HG02610 (cell line): ENCODE measurements around the gene RASAL2.
"Not testable (repeated sequence)": the region's sequence is repeated elsewhere in the genome, so short reads cannot be mapped to it uniquely, and the experiment has no call there.

ENCODE experiments used
- ATAC-seq: cut with Tn5 transposase; IDR thresholded peaks from one replicate; pipeline ENCODE4 v1.9.1; 2021; ENCODE audit warnings: mild to moderate bottlenecking, moderate library complexity; ENCODE audit not compliant: unreplicated experiment

RASAL2 gene

DNA sequence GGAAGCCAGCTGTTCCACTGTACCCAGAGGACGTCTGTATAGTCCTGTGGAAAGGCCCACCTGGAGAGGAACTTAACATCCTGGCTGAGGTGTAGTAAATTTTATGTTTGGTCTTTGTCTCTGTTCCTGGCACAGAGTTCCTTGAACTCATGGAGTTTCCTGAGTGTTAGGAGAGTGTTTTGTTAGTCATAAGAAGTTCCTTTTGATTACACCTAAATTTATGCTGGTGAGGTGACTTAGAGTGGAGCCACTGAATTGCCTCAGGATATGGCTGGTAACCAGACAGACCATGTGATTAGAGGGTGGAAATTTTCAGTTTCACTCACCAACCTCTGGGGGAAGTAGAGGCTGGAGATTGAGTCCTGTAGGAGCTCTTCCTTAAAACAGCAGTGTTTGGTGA, 57.9 kb downstream of the RASAL2 start:
- ATAC-seq = no peak

DNA sequence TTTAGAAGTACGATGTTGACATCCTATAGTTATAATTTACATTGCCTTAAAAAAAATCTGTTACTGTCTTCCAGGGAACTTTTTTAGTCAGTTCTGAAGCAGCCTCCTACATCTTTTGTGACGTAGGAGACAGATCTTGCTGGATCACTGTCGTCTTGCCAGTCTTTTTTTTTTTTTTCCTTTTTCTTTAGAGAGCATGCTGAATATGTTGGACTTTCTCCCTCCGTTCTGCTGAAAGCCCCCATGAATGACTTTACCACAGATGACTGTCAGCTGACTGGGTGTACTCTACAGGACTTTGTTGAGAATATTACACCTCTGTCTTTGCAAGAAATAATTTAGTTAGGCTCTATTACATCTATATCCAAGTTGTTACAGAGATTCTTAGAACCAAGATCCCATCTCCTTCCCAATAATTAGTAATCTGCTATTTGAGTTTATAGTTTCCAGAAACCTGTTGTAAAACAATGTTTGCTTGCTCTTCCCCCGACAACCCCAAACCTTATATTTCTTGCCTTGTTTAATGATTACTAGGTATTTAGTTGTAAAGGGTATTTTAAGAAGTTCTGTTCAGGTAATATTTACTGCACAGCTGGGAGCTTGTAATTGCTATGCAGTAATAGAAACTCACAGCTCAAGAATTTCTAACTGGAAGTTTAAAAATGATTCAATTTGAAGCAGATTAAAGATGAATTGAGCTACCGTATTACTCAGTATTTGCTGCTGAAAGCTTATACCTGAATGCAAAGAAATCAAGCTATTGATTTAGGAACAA, 61.8 kb downstream of the RASAL2 start:
- ATAC-seq = no peak

DNA sequence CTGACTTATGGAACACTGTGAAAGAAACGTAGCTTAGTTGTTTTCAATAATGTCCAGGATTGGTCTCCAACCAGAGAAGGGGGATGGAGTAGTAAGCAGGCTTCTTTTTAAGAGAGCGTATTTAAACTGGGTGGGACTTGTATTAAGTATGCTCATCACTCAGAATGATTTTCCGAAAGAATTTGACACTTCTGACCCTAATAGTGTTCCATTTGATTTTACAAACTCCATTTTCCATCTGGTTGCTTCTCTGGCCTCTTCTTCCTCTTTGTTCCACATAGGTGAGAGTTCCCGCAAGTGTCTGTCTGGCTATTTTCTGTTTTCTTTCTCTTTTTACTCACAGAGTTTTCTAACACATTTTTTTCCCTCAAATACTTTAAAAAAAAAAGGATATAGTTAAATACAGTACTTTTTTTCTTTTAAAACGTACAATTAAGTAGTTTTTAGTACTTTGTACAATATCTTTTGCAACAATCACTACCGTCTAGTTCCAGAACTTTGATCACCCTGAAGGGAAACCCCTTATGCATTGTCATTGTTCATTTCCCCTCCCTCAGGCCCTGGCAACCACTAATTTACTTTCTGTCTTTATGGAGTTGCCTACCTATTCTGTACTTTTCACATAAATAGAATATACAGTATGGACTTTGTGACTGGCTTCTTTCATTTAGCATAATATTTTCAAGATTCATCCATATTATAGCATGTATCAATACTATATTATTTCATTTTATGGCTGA, 67.0 kb downstream of the RASAL2 start:
- ATAC-seq = no peak

DNA sequence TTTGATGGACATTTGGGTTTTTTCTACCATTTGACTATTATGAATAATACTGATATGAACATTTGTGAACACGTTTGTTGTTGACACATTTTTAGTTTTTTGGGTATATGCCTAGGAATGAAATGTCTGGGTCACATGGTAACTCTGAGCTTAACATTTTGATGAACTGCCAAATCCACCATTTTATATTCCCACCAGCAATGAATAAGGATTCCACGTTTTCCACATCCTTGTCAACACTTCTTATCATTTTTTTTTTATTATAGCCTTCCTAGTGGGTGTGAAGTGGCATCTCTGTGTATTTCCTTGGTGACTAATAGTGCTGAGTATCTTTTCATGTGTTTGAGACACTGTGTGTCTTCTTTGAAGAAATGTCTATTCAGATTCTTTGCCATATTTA, 67.6 kb downstream of the RASAL2 start:
- no peak for ATAC-seq

DNA sequence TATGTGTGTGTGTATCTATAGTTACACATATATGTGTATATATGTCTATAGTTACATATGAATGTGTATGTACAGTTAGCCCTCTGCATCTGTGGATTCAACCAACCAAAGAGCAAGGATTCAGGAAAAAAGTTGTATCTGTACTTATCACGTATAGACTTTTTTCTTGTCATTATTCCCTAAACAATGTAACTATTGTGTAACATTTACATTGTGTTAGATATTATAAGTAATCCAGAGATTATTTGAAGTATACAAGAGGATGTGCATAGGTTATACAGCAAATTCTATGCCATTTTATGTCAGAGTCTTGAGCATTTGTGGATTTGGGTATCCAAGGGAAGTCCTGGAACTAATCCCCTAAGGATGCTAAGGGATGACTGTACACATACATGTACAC, 71.3 kb downstream of the RASAL2 start:
- ATAC-seq = no peak

DNA sequence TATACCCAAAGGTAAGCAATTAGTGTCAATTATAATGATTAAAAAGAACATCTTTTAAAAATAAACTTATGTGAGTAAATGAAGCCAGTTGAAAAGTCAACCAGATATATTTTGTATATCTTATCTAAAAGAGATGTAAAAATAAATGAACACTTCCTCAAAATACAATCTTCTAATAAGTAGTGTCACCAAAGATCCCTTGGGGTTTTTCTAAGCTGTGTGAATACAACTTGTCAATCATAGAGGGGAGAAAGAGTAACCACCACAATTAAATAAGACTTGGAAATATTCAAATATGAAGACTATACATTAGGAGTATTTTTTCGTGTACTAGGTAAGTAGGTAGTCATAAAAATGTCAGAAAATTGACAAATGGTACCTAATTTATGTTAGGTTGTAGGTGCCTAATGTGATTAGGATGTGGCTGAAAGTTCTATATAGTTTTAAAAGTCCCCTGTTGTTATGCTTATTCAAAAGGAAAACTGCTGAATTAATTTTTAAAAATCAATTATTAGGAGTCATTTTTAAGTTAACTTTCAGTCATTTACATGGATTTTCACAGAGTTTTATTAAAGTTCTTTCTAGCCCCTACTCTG, 72.6 kb downstream of the RASAL2 start:
- ATAC-seq = no peak

DNA sequence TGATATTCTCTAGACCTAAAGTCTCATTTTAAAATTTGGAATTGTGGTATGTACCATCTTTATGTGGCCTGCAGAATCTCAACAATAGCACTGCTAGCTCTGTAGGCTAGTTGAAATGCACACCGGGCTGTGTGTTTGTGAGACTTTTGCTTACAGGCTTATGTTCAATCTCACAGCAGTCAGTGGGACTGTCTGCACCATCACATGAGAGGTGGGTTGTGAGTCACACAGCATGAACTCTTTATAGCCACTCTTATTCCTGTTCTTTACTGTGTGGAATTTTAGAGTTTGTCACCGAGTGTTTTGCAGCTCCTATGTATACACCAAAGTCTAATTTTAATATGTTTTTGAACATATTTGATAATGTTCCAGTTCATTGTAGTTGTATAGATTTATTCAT, 74.6 kb downstream of the RASAL2 start:
- no peak for ATAC-seq

DNA sequence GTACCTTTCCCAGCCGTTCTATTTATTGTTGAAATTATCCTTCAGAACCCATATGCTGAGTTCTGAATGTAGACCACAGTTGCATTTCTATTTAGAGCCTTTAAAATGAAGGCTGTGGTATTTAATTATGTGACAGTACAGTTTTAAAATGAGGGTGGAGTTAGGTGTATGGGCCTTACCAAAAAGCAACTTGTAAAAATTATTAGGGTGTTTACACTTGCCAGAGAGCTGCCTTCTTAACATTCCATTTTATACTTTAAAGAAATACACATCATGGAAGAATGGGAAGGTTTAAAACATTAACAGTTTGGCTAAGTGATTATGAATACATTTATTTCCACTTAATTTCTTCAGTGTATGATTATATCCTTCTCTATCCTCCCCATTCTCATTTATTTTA, 75.7 kb downstream of the RASAL2 start:
- no peak for ATAC-seq

DNA sequence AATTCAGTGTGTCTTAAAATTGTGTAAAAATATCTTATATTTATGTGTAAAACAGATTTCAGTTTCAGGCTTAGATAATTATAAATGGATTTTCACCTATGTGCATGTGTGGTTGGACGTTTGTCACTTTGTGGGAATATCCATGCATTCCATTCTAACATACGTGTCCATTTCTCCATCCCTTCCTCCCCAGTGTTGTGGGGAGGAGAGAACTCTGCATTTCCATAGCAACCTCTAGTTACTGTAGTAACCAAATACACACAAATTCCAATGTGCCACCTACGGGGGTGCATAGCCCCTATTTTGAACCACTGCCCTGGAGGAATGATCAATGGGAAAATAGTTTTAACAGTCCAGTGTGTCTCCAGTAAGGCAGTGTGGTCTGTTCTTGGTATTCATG, 79.0 kb downstream of the RASAL2 start:
- ATAC-seq = no peak

DNA sequence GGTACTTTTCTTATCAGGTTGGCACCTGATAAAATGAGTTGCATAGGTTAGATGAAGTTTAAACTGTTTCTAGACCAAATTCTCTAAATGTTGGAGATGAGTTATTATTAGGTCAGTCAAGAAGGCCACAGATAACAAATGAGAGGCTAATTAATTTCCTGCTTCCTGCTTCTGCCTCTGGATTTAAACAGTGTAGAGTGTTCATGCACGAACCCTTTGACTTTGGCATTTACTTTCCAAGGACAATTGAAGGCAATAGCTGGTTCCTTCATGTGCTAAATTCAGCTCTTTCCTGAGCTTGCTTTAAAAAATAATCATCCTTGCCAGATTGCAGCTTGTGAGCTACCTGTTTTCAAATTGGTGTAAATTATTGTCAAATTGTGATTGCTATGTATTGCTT, 80.6 kb downstream of the RASAL2 start:
- ATAC-seq = no peak

DNA sequence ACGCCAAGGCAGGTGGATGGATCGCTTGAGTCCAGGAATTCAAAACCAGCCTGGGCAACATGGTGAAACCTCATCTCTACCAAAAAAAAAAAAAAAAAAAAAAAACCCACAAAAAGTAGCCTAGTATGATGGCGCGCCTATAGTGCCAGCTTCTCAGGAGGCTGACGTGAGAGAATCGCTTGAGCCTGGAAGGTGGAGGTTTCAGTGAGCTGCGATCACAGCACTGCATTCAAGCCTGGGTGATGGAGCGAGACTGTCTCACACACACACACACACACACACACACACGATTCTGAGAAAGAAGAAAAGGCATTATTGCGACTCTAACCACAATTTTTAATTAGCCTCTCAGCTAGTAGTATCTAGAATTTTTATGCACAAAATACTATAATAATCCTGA, 86.5 kb downstream of the RASAL2 start:
- no peak for ATAC-seq

DNA sequence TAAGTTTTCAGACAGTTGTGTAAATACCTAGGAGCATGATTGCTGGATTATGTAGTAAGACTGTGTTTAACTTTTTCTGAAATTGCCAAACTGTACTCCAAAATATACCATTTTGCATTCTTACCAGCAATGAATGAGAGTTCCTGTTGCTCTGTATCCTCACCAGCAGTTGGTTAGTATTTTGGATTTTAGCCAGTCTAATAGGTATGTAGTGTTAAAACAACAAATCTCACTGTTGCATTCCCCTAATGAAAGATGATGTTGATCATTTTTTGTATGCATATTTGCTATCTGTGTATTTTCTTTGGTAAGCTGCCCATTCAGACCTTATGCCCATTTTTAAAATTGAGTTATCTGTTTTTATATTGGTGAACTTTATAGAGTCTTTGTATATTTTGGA, 89.9 kb downstream of the RASAL2 start:
- no peak for ATAC-seq

DNA sequence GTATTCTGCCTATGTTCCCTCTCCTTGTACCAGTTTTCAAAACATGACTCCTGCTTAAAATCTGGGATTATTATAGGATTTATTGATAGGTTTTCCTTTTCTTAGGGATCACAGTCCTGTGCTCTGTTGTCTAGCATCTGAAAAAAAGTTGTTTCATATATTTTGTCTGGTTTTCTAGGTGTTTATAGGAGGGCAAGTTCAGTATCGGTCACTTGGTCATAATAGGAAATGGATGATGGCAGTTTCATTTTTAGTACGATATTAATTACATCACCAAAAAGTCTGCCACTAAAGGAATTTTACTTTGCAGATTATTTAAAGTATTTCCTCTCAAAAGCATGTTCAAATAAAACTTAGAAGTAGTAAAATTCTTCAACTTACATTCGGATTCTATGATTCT, 94.4 kb downstream of the RASAL2 start:
- ATAC-seq = no peak

DNA sequence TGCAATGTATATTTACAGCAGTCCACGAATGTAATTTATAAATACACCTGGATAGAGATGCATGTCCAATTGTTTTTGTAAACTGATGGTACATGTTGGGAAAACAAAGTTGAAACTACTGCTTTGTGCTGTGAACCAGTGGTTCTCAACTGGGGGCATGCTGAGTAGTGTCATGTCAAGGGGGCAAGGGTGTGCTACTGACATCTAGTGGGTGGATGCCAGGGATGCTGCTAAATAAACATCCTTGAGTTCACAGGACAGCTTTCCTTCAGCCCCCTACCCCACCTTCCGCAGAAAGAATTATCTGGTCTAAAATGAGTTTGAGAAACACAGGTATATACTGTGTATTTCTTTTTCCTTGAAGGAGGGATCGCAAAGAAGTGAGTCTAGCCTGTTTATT, 95.9 kb downstream of the RASAL2 start:
- ATAC-seq = no peak

DNA sequence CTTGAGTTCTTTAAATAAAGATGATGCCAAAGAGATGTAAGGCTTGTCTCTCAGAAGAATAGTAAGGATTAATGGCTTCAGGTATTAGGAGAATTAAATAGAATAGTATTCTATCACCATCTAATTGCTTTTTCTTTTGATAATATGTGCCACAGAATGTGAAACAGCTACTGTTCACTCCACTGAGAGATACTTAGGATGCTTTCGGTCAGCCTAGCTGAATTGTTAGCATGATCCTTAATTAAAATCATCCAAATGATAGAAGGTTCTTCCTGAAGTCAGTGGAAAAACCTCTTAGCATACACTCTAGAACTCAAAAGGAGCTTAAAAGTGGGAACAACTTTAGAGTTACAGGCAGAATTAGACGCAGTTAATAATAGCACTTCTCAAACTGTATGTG, 97.0 kb downstream of the RASAL2 start:
- no peak for ATAC-seq

DNA sequence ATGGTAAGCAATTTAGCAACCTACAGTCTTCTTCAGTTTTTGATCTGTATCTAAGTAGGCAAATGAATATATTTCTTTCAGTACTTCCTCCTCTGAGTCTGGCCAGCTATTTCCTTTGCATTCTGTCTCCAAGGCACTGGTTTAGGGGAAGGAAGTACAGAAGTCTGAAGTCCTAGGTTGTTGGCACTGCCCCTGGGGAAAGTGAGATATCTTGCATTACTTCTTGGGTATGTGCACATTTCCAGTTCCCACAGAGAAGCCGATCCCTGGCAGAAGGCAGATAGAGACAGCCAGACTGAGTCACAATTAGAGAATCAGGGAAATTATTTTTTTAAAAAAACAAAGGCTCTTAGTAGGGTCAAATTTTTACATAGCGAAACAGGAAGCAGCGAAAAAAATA, 98.8 kb downstream of the RASAL2 start:
- ATAC-seq = no peak

DNA sequence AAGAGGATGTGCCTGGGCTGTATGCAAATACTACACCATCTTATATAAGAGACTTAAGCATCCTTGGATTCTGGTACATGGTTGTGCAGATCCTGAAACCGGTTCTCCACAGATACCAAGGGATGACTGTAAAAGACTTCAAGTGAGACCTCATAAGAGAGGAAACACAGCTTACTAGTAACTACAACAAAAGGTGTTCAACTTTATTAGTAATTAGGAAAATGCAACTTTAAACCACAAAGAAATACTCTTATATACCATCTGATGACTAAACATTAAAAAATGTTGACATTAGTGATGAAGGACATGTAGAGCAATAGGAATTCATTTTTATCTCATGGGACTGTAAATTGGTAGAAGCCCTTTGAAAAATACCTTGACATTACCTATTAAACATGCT, 102.7 kb downstream of the RASAL2 start:
- no peak for ATAC-seq

DNA sequence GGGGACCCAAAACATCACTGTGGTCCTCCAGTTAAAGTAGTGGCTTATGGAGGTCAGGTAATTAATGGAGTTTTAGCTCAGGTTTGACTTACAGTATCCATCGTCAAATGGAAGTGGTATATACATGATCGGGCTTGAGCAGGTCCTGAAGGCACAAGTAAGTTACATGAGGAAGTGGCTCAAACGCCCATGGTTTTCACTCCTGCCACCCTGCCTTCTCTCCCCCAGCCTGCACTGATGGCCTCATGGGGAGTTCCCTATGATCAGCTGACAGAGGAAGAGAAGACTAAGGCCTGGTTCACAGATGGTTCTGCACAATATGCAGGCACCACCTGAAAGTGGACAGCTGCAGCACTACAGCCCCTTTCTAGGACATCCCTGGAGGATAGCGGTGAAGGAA, 108.2 kb downstream of the RASAL2 start:
- not testable (repeated sequence) for ATAC-seq

DNA sequence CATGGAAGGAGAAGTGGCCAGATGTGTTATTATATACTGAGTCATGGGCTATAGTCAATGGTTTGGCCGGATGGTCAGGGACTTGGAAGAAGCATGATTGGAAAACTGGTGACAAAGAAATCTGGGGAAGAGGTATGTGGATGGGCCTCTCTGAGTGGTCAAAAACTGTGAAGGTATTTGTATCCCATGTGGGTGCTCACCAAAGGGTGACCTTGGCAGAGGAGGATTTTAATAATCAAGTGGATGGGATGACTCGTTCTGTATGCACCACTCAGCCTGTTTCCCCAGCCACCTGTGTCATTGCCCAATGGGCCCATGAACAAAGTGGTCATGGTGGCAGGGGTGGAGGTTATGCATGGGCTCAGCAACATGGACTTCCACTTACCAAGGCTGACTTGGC, 108.6 kb downstream of the RASAL2 start:
- not testable (repeated sequence) for ATAC-seq

DNA sequence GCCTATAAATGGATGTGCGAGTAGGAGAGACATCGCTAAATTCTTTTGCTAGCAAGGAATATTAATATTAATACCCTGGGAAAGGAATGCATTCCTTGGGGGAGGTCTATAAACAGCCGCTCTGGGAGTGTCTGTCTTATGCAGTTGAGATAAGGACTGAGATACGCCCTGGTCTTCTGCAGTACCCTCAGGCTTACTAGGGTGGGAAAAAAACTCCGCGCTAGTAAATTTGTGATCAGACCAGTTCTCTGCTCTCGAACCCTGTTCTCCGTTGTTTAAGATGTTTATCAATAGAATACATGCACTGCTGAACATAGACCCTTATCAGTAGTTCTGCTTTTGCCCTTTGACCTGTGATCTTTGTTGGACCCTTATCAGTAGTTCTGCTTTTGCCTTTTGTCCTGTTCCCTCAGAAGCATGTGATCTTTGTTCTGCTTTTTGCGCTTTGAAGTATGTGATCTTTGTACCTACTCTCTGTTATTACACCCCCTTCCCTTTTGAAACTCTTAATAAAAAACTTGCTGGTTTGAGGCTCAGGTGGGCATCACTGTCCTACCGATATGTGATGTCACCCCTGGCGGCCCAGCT, 114.5 kb downstream of the RASAL2 start:
- ATAC-seq = not testable (repeated sequence)

DNA sequence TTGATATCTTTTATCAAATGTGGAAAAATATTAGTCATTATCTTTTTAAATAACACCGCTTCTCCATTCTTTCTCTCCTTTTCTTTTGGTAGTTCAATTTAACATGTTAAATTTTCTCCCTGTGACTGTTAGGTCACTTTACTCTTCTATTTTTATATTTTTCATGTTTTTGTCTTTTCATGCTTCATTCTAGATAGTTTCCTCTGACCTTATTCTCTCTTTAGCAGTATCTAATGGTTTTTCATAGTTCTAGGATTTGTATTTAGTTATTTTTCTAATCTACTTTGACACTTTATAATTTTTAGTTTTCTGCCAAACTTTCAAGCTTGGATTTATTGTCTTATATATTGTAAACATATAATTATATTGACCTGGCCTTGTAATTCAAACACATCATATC, 116.0 kb downstream of the RASAL2 start:
- ATAC-seq = no peak

DNA sequence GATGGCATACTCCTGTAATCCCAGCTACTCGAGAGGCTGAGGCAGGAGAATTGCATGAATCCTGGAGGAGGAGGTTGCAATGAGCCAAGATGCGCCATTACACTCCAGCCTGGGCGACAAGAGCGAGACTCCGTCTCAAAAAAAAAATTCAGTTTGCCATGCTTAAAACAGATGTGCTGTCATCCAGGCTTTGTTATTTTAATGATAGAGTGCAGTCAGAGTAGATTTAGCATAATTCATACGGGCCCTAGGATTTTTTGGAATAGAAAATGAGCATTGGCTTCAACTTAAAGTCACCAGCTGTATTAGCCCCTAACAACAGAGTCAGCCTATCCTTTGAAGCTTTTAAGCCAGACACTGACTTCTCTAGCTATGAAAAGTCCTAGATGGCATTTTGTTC, 124.6 kb downstream of the RASAL2 start:
- no peak for ATAC-seq
